ENCODE data around the gene SOS1. TPM values are rescaled to one million over a fixed set of nuclear protein-coding genes. Genes with fewer than 3 reads are reported as not detected.
"Not testable (repeated sequence)": the region's sequence is repeated elsewhere in the genome, so short reads cannot be mapped to it uniquely, and the experiment has no call there.

The SOS1 gene
- total RNA-seq, 2 donors from 2014 or later: 29.8 to 61.2 TPM

GRCh38 chr2:39156846-39157245 is 36.0 kb upstream of the SOS1 start:
- Histone ChIP-seq H3K36me3 (no peaks in the 10 kb centered on the region), H3K27me3 (replicated peaks; ENCODE audit: insufficient read depth) (no peaks in the 10 kb centered on the region), H3K4me1 (ENCODE audit: control insufficient read depth in 1 of 2, low read depth in 2 of 2) (peaks cover 49 to 55% of the 10 kb centered on the region in 2 donors), H3K4me3 (no peak overlapping the region), H3K27ac (peak overlapping the region; percentile 63 to 65), H3K9me3 (no peaks in the 10 kb centered on the region)
- no peak for ATAC-seq (ENCODE audit: insufficient number of reproducible peaks, low FRiP score, low read depth)
- DNase-seq (ENCODE audit: low spot score): no peak
- TF ChIP-seq CTCF (IDR thresholded peaks at IDR 0.05): no peak

GRCh38 chr2:39156107-39156506 is 35.3 kb upstream of the SOS1 start:
- Histone ChIP-seq H3K9me3 (no peaks in the 10 kb centered on the region), H3K27me3 (replicated peaks; ENCODE audit: insufficient read depth) (no peaks in the 10 kb centered on the region), H3K27ac (peak overlapping the region; percentile 63 to 65), H3K4me1 (ENCODE audit: control insufficient read depth in 1 of 2, low read depth in 2 of 2) (peaks cover 43 to 55% of the 10 kb centered on the region in 2 donors), H3K4me3 (no peak overlapping the region), H3K36me3 (no peaks in the 10 kb centered on the region)
- ATAC-seq (ENCODE audit: insufficient number of reproducible peaks, low FRiP score, low read depth) (no peak), DNase-seq (ENCODE audit: low spot score) (no peak)
- TF ChIP-seq CTCF (IDR thresholded peaks at IDR 0.05): no peak

GRCh38 chr2:39155573-39155972 is 34.7 kb upstream of the SOS1 start:
- not testable (repeated sequence) for H3K36me3 ChIP-seq; ATAC-seq (ENCODE audit: insufficient number of reproducible peaks, low FRiP score, low read depth); H3K4me3 ChIP-seq; H3K9me3 ChIP-seq; DNase-seq (ENCODE audit: low spot score); H3K27me3 ChIP-seq (replicated peaks; ENCODE audit: insufficient read depth)
- peaks cover 38 to 55% of the 10 kb centered on the region in 2 donors for H3K4me1 ChIP-seq (ENCODE audit: control insufficient read depth in 1 of 2, low read depth in 2 of 2)
- H3K27ac ChIP-seq: peak overlapping the region in 1 of 2 donors; percentile 21

- Histone ChIP-seq H3K4me3 (no peak overlapping the region), H3K27ac (peak overlapping the region in 1 of 2 donors; percentile 43), H3K9me3 (no peaks in the 10 kb centered on the region), H3K4me1 (ENCODE audit: control insufficient read depth in 1 of 2, low read depth in 2 of 2) (peaks cover 31 to 57% of the 10 kb centered on the region in 2 donors), H3K36me3 (no peaks in the 10 kb centered on the region), H3K27me3 (replicated peaks; ENCODE audit: insufficient read depth) (no peaks in the 10 kb centered on the region)
- DNase-seq (ENCODE audit: low spot score): no peak
- TF ChIP-seq CTCF (IDR thresholded peaks at IDR 0.05): no peak
- ATAC-seq (ENCODE audit: insufficient number of reproducible peaks, low FRiP score, low read depth): no peak
These were observed 34.1 kb upstream of the SOS1 start for GRCh38 chr2:39154944-39155343.

- no peaks in the 10 kb centered on the region for H3K27me3 ChIP-seq (replicated peaks; ENCODE audit: insufficient read depth)
- no peak overlapping the region for H3K27ac ChIP-seq
- H3K4me1 ChIP-seq (ENCODE audit: control insufficient read depth in 1 of 2, low read depth in 2 of 2): peaks cover 24 to 44% of the 10 kb centered on the region in 2 donors
- DNase-seq (ENCODE audit: low spot score): no peak
- no peaks in the 10 kb centered on the region for H3K36me3 ChIP-seq
- H3K4me3 ChIP-seq: no peak overlapping the region
- no peak for TF ChIP-seq CTCF (IDR thresholded peaks at IDR 0.05)
- H3K9me3 ChIP-seq: no peaks in the 10 kb centered on the region
- no peak for ATAC-seq (ENCODE audit: insufficient number of reproducible peaks, low FRiP score, low read depth)
These were observed 32.5 kb upstream of the SOS1 start for GRCh38 chr2:39153312-39153711.

GRCh38 chr2:39152504-39152903 is 31.7 kb upstream of the SOS1 start:
- no peaks in the 10 kb centered on the region for H3K9me3 ChIP-seq
- TF ChIP-seq CTCF (IDR thresholded peaks at IDR 0.05): no peak
- no peaks in the 10 kb centered on the region for H3K27me3 ChIP-seq (replicated peaks; ENCODE audit: insufficient read depth)
- ATAC-seq (ENCODE audit: insufficient number of reproducible peaks, low FRiP score, low read depth) (no peak), DNase-seq (ENCODE audit: low spot score) (no peak)
- no peak overlapping the region for H3K4me3 ChIP-seq
- peaks cover 18 to 36% of the 10 kb centered on the region in 2 donors for H3K4me1 ChIP-seq (ENCODE audit: control insufficient read depth in 1 of 2, low read depth in 2 of 2)
- no peak overlapping the region for H3K27ac ChIP-seq
- no peaks in the 10 kb centered on the region for H3K36me3 ChIP-seq

Data from thoracic aorta (tissue), 2 donors.